GM12873 (cell line): ENCODE data around the gene DAG1.

Experiments
- CTCF ChIP-seq: IDR thresholded peaks from 2 replicates; pipeline ENCODE4 v1.5.1; 2012; ENCODE audit warnings: low read depth, mild to moderate bottlenecking, moderate library complexity, low read length, control low read depth; ENCODE audit not compliant: insufficient read depth; ENCODE audit errors: missing control alignments

The DAG1 gene

GRCh38 chr3:49563040-49563578, 93.0 kb downstream of the DAG1 start:
- TF ChIP-seq CTCF: peak; percentile 13

DNA sequence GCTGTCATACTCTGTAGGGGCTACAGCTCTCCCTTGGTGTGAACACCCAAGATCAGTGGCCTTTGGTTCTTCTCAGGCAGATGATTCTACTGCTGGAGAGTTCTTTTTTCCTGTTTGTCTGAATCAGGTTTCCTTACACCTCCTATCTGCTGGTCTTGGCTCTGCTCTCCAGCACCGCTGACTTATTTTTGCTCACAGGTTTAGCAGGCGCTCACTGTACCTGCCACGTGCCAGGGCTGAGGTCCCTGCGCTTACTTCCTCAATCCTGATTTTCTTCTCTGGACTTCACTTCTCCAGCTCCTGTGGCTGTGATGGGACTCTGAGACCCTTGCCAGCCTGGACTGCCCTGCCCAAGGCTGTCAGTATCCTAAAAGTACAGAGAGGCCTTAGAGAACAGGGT, 93.7 kb downstream of the DAG1 start:
- TF ChIP-seq CTCF: no peak

DNA sequence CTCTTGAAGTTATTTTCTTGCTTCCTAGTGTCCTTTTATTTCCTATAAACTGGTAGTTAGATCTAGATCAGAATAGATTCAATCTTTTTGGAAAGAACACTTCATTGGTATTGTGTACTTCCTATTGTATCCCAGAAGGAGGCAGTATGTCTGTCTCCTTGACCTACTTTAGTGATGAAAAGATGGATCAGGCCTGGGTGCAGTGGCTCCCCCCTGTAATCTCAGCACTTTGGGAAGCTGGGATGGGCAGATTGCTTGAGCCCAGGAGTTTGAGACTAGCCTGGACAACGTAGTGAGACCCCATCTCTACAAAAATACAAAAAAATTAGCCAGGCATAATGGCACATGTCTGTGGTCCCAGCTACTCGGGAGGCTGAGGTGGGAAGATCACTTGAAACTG, 96.2 kb downstream of the DAG1 start:
- peak; percentile 47 for TF ChIP-seq CTCF

DNA sequence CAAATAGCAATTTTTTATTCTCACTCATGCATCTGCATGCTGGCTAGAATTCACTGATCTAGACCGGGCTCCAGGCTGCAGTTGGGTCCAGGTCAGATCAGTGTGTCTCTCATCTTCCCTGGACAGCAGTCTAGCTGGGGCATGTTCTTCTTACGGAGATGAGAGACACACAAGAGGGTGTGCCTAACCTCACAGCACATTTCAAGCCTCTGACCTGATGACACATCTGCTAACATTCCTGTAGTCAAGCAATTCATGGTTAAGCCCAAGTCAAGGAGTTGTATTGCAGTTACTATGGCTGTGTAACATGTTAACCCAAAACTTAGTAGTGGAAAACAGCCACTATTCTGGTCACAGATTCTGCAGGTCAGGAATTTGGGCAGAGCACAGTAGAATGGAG, 97.3 kb downstream of the DAG1 start:
- TF ChIP-seq CTCF: no peak

DNA sequence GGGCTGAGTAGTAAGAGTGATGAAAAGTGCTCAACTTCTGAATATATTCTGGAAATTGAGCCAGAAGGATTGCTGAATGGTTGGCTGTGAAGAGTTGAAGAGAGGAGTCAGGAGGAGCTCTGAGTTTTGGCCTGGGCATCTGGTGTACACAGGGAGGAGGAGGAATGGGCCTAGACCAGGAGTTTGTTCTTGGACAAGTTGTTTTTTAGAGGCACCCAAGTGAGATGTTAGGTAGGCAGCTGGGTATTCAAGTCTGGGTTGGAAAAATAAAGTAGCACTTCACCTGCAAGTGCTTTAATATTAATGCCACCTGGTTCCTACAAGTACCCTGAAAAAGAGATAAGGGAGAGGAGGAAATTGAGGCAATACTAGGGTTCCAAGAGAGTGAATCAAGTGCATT, 98.9 kb downstream of the DAG1 start:
- TF ChIP-seq CTCF: no peak

GRCh38 chr3:49570028-49570654, 100.1 kb downstream of the DAG1 start:
- no peak for TF ChIP-seq CTCF

DNA sequence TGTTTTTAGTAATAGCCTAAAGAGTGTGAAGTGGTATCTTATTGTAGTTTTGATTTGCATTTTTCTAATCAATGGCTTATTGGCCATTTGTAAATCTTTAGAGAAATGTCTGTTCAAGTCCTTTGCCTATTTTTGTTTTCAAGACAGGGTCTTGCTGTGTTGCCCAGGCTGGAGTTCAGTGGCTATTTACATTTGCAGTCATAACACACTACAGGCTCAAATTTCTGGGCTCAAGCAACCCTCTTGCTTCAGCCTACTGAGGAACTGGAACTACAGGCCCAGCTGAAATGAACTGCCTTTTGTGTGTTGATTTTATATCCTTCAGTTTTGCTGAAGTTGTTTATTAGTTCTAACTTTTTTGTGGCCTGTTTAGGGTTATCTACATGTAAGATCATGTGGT, 112.1 kb downstream of the DAG1 start:
- no peak for TF ChIP-seq CTCF
